GM21737 (cell line): Measurements from ENCODE around the gene PCDH9.

Experiments
- ATAC-seq: cut with Tn5 transposase; IDR thresholded peaks from one replicate; pipeline ENCODE4 v1.9.1; 2021; ENCODE audit warnings: mild to moderate bottlenecking, moderate library complexity; ENCODE audit not compliant: unreplicated experiment

Gene PCDH9

DNA sequence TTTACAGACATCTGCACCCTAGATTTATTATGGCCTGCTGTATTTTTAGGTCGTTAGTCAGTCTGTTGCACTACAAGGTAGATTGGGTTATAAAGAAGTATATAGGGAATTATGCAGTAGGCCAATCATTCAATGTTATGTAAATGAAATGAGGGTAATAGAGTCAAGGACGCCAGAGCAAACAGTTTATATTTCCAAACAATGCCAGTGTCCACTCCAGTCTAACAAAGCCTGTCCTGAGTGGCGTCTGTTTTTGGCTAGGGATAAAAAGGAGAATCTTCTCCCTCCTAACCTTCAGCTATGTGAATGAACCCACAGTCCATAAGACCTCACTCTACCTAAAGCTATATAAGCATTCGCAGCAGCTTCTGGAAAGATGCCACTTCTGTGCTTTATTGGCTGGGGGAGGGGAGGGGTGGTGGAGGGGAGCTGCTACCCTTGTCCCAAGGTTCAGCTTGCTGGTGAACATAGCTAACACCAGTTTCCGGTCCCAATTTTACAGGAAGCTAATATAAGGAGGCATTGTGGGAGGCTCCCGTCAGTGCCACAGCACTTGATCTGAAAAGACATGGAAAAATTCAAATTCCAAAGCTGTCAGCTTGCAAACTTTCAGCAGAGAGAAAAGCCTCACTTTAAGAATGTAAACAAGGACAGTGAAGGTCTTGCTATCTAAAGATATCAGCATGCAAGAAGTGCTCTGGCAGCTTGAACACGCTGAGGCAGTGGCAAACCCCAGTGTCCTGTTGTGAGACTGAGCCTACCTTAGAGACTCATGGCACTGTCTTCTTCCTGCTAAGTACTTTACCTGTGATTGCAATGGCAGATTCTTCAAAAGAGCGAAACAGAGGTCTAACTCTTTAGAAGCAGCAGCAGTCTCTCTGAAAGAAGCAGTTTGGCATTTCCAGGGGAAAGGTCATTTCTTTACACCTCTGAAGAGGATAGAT lies 369.9 kb downstream of the PCDH9 start:
- ATAC-seq = no peak

DNA sequence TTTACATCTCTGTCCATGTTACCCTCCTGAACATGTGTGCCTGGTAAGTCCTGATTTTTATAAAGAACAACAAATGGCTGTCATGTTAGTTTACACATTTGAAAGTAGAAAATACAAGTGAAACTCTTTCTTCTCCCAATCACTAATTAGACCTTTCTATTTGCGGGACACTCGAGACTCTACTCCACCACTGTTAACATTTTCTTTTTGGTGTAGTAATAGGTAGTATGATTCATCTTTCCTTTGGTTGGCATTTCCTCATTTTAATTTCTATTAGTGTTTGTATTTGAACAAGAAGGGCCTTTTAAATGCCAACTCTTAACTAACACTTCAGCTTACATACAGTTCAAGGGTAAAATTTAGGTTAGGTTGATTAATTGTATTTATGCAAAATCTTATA lies 371.1 kb downstream of the PCDH9 start:
- no peak for ATAC-seq

DNA sequence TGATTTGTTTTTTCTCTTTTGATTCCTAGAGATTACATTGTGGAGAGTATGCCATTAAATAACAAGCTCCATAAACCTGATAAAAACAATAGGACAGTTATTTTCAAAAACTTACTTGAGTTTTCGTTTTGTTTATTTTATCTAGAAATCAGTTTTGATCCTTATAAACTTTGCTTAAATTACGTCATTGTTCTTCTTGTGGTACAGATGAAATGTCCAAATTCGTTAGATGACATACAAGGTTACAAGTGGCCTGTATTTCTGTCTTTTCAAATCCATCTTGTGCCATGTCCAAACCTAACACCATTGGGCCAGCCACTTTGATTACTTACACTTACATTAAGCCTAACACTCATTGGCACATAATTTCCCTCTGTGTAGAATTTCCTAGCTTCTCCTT lies 372.0 kb downstream of the PCDH9 start:
- ATAC-seq = no peak

DNA sequence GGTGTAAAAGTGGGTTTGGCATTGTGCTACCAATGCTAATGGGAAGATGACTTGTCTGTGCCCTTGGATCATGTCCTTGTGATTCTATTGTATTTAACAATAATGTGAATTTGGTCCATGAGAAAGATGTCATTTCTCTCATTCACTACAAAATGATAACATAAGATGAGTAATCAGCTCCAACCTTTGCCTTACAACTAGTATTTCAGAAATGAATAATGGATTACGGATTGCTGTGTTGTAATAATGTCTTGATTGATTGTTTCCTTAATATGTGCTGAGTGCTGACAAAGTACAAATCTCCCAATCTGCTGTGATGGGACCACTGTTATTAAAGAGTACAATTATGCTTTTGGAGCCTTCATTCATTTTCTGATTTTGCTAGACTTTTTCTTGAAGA lies 375.0 kb downstream of the PCDH9 start:
- ATAC-seq = no peak

DNA sequence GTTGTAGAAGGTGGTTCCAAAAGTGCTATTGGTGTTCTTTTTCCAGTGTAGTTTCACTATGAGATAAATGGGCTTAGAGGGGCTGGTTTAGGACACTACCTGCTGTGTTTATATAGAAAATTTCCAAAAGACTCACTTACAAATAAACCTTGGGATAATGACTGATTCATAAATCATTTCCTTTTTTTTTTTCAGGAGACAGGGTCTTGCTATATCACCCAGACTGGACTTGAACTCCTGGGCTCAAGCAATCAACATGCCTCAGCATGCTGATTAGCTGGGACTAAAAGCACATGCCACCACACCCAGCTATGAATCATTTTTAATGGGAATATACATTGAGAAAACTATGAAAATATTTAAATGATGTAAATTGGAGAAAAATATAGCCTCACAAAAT lies 376.6 kb downstream of the PCDH9 start:
- ATAC-seq = no peak

DNA sequence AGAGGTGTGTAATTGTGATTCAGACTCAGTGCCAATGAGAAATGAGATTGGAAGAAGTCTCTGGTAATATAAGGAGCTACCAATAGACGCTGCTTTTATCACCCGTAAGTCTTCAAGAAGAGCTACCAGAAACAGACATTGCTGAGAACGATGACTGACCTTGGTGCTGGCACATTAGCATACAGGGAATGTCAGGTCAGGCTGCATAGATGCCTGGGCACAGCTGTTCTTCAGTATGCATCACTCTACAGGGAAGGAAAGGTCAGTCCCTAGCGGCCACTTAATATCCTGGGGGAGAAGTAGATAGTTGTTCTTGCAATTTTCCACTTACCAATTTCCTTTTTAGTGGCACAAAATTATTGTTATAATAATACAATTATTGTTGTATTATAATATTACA lies 380.4 kb downstream of the PCDH9 start:
- no peak for ATAC-seq

DNA sequence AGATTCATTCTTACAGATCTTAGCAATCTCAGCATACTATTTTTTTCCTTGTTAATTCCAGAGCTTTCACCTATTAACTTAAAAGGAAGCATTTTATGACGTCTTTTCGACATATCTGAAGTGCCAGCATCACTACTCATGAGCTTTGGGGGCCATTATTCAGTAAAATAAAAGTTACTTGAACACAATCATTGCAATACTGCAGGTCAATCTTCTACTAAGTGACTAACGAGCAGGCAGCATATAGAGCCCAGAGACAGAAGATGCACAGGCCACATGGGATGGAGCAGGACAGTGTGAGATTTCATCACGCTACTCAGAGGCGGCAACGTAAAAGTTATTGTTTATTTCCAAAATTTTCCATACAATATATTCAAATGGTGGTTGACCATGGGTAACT lies 382.6 kb downstream of the PCDH9 start:
- ATAC-seq = no peak

DNA sequence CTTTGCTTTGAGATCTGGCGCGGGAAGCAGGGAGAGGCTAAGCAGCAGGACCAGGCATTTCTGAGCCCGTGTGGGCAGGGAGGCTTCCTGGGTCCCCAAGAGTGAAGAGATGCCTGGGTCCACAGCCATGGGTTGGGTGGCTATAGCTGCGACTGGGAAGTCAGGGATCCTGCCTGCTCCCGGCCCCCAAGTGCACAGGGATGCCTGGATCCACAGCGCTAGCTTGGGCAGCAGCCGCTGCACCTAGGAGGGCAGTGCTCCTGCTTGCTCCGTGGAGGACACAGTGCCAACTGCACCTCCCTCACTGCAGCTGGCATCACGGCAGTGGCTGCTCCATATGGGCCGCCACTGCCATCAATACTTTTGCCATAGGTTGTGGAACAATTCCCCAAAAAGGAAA lies 384.7 kb downstream of the PCDH9 start:
- no peak for ATAC-seq

DNA sequence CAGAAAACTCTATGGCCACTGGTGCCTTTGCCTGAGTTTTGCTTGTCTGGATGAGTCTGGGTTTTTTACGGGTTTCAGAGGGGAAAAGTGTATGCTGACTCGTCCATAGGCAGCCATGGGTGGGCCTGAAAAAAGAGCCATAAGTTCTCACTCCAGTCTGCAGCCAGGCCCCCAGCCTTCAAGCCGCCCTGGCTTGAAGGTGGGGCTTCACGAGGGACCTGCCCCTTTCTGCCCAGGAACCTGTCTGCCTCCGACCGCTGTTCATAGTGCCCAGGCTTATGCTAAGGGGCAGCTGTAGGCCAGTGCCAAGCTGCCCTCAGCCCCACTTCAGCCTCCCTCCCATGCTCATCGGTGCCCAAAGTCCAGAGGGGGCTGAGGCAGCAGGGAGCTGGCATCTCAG lies 385.2 kb downstream of the PCDH9 start:
- no peak for ATAC-seq

DNA sequence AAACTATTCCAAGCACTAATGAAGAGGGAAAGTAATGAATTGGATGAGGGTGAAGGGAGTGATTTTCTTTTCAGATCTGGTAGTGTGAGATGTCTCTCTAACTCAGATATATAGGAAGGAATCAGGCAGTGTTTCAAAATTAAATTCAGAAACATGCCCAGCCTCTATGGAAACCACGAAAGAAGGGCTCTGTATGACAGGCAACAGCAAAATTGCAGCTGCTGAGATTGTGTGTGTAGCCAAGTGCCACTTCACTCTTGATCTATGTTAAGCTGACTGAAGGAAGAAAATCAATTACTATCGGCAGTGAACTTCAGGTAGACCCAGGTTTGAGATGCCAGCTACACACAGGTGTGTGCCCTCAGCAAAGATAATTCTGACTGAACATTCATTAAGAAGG lies 387.4 kb downstream of the PCDH9 start:
- no peak for ATAC-seq

DNA sequence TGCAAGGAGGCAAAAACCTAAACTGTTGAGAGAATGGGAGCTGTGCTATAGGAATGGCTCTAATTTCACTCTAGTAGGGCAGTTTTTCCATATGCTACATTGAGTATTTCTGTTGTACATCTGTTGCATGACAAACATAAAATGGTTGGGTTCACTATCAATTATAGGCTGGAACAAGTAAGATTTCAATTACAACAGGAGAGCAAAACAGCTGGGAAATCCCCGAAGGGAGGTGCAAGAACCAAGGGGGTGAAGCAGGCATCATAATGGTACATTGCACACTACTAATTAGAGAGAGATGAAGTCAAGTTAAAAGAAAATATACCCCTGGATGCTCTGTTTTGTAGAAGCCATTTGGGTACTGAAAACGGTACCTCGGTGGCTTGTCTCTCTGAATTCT lies 389.5 kb downstream of the PCDH9 start:
- ATAC-seq = no peak

DNA sequence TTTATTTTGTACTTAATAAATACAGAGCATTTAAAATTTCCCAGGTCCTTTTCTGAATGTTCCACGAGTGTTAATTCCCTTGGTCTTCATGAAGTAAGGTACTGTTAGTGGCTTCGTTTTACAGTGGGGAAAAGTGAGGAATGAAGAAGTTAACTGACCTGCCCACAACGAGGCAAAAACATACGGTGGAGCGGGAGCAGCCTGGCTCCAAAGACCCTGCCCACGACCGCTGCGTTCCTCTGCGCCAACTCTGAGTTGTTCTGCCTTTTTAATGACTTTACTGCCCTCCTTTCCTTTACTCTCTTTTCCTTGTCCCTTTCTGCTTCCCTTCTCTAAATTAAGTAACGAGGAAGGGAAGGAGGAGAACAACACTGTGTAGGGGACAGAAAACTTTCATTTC lies 392.9 kb downstream of the PCDH9 start:
- ATAC-seq = no peak

DNA sequence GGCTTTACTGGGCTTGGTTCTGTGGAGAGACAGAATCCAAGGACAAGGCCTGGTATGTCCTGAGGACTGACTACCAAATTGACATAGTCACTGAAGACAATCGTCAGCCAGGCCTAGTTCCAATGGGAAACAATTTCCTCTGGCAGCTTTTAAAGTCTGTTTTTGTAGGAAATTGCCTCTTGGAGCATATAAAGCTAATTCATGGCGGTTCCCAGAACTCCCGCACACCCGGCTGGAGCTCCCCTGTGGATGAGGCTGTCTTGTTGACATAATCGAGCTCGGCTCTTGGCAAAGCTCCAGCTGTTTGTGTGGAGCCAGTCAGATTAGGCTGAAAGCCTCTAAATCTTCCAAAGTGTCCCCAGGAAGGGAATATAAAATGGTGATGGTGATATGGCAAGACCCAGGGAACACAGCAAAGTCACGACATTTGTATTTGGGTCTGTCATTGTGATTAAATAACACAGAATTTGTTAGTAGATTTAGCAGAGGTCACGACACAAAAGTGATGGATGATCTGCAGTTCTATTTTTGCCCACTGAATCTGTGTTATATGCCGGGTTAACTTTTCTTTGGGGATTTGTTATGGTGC lies 395.0 kb downstream of the PCDH9 start:
- ATAC-seq = no peak

DNA sequence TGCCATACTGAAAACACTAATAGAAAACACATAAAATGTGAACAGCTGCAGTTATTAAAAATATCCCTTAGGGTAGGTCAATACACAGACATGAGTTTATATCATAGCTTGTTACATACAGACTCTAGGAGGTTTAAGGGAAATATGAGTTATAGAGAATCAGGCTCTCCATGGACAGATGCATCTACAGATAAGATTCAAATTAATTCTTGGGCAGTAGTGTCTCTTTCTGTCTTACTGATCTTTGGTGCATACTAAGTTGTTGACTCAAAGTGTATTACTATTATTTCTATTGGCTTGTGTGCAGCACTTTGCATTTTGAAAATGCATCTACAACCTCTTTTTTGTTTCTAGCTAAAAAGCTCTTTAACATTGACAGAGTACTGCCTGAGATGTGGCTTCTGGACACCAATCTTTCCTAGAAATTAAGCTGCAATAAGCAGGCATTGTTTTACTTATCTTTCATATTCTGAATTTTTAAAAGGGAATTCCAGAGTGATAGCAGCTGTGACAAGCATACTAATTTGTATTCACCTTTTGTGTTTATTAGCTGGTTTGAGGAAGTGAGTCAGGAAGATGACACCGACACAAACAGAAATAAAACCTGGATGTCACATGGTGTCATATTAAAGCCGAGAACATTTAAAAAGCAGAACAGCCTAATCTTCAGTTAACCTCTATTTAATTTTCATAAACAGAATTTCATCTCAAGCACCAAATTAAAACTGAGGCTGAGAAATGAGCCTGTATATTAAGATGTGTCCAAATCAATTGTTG lies 399.0 kb downstream of the PCDH9 start:
- peak; percentile 49 for ATAC-seq

DNA sequence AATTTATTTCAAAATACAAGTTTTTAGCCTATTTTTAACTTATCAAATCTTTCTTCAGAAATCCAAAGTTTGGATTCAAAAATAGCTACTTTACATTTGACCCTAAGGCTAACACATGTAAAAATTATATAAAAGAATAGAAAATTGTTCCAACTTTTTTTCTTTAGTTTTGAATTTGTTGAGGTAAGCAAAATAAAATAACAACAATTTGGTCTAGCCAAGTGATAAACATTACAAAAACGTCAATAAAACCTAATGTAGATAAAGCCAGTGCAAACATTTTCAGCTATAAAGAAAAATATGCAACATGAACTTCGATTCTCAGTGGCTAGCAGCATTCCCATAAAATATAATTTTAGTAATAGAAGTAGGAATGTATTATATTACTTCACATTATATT lies 400.3 kb downstream of the PCDH9 start:
- ATAC-seq = no peak

DNA sequence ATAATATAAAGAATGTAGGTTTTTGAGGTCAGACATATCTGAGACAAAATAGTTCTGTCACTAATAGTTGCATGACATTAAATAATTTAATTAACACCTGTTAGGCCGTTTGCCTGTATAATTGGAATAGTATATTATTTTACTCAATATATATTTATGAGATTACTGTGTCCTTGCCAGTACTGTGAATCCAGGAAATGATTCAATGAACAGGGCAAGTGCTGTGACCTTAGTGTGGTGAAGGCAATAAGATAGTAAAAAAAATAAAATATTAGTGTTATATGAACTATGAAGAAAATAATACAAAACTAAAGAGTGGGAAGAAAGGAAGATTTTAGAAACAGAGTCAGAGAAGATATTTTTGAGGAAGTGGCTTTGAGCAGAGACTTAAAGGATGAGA lies 403.7 kb downstream of the PCDH9 start:
- ATAC-seq = no peak

DNA sequence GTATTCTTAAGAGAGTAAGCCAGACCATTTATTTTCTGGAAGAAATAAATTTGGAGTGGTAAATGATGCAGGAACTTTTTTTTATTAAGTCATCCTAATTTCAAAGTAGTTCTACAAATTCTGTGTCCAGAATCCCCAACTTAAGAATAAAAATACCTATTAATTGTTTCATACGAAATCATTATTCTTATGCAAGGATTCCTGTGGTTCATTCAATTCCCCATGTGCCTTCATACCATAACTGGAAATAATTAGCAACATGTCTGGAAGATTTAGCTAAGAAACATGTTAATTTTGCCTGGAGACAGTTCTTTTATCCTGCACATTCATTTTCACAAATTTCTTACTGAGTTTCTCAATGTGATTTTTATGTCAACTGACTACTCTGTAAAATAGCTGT lies 408.6 kb downstream of the PCDH9 start:
- ATAC-seq = no peak

DNA sequence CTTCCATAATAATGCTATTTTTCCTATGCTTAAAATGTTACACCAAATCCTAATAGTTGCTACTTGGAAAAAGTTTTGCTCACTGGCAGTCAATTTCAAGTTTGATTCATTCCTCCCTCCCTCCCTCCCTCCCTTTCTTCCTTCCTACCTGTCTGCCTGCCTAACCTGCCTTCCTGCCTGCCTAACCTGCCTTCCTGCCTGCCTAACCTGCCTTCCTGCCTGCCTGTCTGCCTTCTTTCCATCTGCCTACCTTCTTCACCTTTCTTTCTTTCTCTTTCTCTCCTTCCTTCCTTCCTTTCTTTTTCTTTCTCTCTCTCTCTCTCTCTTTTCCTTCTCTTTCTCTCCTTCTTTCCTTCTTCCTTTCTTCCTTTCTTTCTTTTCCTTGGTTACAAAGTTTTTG lies 418.7 kb downstream of the PCDH9 start:
- ATAC-seq = no peak

DNA sequence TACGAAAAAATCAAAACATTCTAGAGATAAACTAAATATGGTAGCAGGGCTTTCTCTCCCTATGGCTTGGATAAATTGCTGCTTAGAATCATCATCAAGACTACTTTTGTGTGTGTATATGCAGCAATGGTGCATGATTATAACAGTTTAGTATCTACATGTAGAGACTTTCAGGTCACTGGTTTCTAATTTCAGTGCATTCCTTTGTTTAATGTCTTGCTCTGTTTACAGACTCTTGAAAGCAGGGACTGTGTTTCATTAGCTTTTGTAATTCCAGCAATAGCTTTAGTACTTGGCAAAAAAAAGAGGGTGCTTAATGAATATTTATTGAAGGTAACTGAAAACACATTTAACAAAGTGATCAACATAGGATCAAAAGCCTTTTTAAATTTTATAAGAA lies 420.7 kb downstream of the PCDH9 start:
- ATAC-seq = no peak

DNA sequence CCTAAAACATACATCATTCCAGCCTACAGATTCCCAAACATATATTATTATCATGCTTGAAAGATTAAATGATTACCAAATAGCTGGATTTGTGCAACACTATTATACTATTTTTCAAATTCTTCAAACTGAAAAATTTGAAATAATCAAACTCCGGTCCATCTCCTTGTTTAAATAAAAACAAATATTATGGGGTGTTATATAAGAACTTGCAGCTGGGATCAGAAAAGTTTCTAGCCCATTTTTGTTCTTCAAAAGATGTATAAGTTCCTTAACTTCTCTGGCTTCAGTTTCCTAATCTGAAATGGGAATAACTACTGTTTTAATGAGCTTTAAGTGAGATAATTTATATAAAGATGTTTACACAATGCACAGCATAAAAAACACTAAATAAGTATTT lies 422.9 kb downstream of the PCDH9 start:
- no peak for ATAC-seq

DNA sequence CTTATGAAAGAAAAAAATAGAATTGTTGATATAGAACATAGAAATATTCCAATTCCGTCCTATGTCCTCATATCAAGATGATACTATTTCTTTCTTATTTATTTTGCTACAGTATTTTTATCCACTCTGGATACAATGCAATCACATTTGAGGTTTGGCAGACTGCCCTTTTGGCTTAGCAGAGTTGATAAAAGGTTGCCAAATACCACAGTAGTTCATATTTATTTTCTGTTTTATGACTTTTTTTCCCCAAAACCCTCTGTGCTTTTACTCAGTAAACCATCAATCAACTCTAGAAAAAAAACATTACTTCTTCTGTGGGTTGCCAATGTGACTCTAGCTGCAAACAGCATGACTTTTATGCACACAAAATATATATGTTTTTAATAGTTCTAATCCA lies 424.5 kb downstream of the PCDH9 start:
- ATAC-seq = no peak
